Adrenal gland (tissue), 12 donors: ENCODE data around the gene PSMG4. TPM values are rescaled to one million over a fixed set of nuclear protein-coding genes. Genes with fewer than 3 reads are reported as not detected.

Source experiments
- DNase-seq, 7 donors: peaks; one replicate each; pipeline ENCODE4 v3.0.0-alpha.2; 2019 to 2020
- H3K27ac ChIP-seq, 5 donors: fragments of 200-600 bp; sonication (generic) in 4 of 5; 1 replicate in 3 of 5; 2 replicates in 2 of 5; pipeline versions ENCODE4 v1.5.1 to v1.8.0; 2016 to 2020; ENCODE audit warnings: mild to moderate bottlenecking in 1 of 5
- H3K27me3 ChIP-seq: fragments of 200-600 bp; 2 replicates; pipeline ENCODE4 v1.8.0; 2021
- H3K36me3 ChIP-seq, 2 donors: fragments of 200-600 bp; replicated peaks in 1 of 2; 1 replicate in 1 of 2; 2 replicates in 1 of 2; pipeline versions ENCODE4 v1.5.1 to v1.8.0; 2018 to 2022
- H3K4me1 ChIP-seq, 2 donors: fragments of 200-600 bp; replicated peaks in 1 of 2; 1 replicate in 1 of 2; 2 replicates in 1 of 2; pipeline versions ENCODE4 v1.5.1 to v1.8.0; 2018 to 2021
- H3K4me3 ChIP-seq, 4 donors: fragments of 200-600 bp; sonication (generic) in 3 of 4; one replicate each; pipeline ENCODE4 v1.5.1; 2016 to 2018
- H3K9me3 ChIP-seq, 3 donors: fragments of 200-600 bp; sonication (generic) in 1 of 3; replicated peaks in 1 of 3; 1 replicate in 2 of 3; 2 replicates in 1 of 3; pipeline versions ENCODE4 v1.5.1 to v1.8.0; 2016 to 2021
- CTCF ChIP-seq, 6 experiments: fragments of 450-650 bp in 4 of 6; fragments of 200-600 bp in 2 of 6; sonication (generic) in 1 of 6; IDR thresholded peaks; 1 replicate in 5 of 6; 2 replicates in 1 of 6; pipeline versions ENCODE4 v1.5.1 to v1.8.0; 2016 to 2021; ENCODE audit warnings: antibody characterized with exemption in 6 of 6, mild to moderate bottlenecking in 2 of 6, moderate library complexity in 1 of 6
- POLR2A ChIP-seq, 2 donors: fragments of 450-650 bp; IDR thresholded peaks; one replicate each; pipeline ENCODE4 v1.6.1; 2017; ENCODE audit warnings: antibody characterized with exemption in 2 of 2, mild to moderate bottlenecking in 2 of 2, moderate library complexity in 1 of 2
- WGBS, 4 donors: extraction: QIAGEN DNeasy Blood & Tissue Kit in 2 of 4; methylation state at CpG; one replicate each; pipeline versions ENCODE4 v1.1.5 to v1.1.7; 2013 to 2017; 5-methylcytosine and 5-hydroxymethylcytosine counted together
- intact Hi-C, 2 donors: fragments of 100-400 bp; cut with DNase I; formaldehyde crosslinking; loops; one replicate each; pipeline versions ENCODE4 v1.14.1 to v1.15.0; 2022 to 2023
- polyA plus RNA-seq, 3 donors: library from polyadenylated mRNA; stranded (reverse); fragments of 200-250 nt in 2 of 3; fragments of 350-450 nt in 1 of 3; fragmentation: Illumina TruSeq in 1 of 3; extraction: RNeasy Lipid Tissue Mini Kit (QIAGEN cat#74804) in 1 of 3; gene quantifications; one replicate each; pipeline ENCODE4 v1.2.3, GENCODE V29; 2013 to 2014
- total RNA-seq, 9 donors: library from RNA; depleted of rRNA in 4 of 9; stranded (reverse); fragments of >200 nt in 4 of 9; fragments of 120-200 nt in 1 of 9; fragmentation: NEBNext Ultra II Directional in 1 of 9; extraction: Animal tissue kit (Norgen Biotek cat#: 25700) in 1 of 9; gene quantifications; one replicate each; pipeline versions ENCODE4 v1.1.0 to v1.2.4, GENCODE V29; 2013 to 2023
- donor health status: healthy with polysubstance abuse.
- donor health status: Bipolar disorder and iron deficiency.
- donor health status: DM: yes; HTN: yes; CAD: no.
- donor health status: DM: no; HTN: no; CAD: no.
- donor health status: DM: no; HTN: no; CAD: no.
- donor health status: DM: yes; HTN: yes; CAD: no.

Gene PSMG4
- total and polyA plus RNA-seq, 12 donors = 4.9 to 87.5 (median 20.0) TPM

GRCh38 chr6:3280091-3280490 lies 21.3 kb downstream of the PSMG4 start:
- Histone ChIP-seq H3K4me1 (peaks cover 0 to 5% of the 10 kb centered on the region in 2 donors), H3K9me3 (no peaks in the 10 kb centered on the region), H3K36me3 (no peaks in the 10 kb centered on the region), H3K27ac (no peak overlapping the region), H3K27me3 (no peaks in the 10 kb centered on the region), H3K4me3 (no peak overlapping the region)
- TF ChIP-seq CTCF (IDR thresholded peaks at IDR 0.05) = no peak
- TF ChIP-seq POLR2A (IDR thresholded peaks at IDR 0.05) = no peak
- peak in 3 of 7 donors; percentile 8 to 19 (median 8) for DNase-seq
- 74 to 83% (median 75%) methylated on average over 14 of the region's 14 CpGs for WGBS, 4 donors
- intact Hi-C loops = loop anchor here in 1 of 2 donors (5.0 kb wide), 1 partner anchor 177 kb away; the partner anchor contains the start of gene SLC22A23

GRCh38 chr6:3280866-3281465 lies 22.2 kb downstream of the PSMG4 start:
- Histone ChIP-seq H3K27me3 (no peaks in the 10 kb centered on the region), H3K4me3 (no peak overlapping the region), H3K36me3 (no peaks in the 10 kb centered on the region), H3K4me1 (peaks cover 0 to 5% of the 10 kb centered on the region in 2 donors), H3K27ac (peak overlapping the region in 2 of 5 donors; percentile 33 to 71), H3K9me3 (no peaks in the 10 kb centered on the region)
- TF ChIP-seq CTCF (IDR thresholded peaks at IDR 0.05) = no peak
- no peak for TF ChIP-seq POLR2A (IDR thresholded peaks at IDR 0.05)
- 83 to 88% (median 86%) methylated on average over 14 of the region's 14 CpGs for WGBS, 4 donors
- peak in 3 of 7 donors; percentile 1 to 13 (median 10) for DNase-seq
- intact Hi-C loops = loop anchor here in 1 of 2 donors (5.0 kb wide), 1 partner anchor 176 kb away; the partner anchor contains the start of gene SLC22A23

GRCh38 chr6:3281631-3282475 lies 23.1 kb downstream of the PSMG4 start:
- Histone ChIP-seq H3K27ac (peak overlapping the region in 2 of 5 donors; percentile 33 to 71), H3K36me3 (no peaks in the 10 kb centered on the region), H3K4me1 (peaks cover 0 to 5% of the 10 kb centered on the region in 2 donors), H3K27me3 (no peaks in the 10 kb centered on the region), H3K9me3 (no peaks in the 10 kb centered on the region), H3K4me3 (no peak overlapping the region)
- TF ChIP-seq CTCF (IDR thresholded peaks at IDR 0.05) (no peak), POLR2A (IDR thresholded peaks at IDR 0.05) (no peak)
- intact Hi-C loops = loop anchor here in 1 of 2 donors (5.0 kb wide), 1 partner anchor 175 kb away; the partner anchor contains the start of gene SLC22A23
- peak in 4 of 7 donors; percentile 16 to 37 (median 34) for DNase-seq
- 50 to 65% (median 61%) methylated on average over 11 to 13 of the region's 13 CpGs for WGBS, 4 donors
